ENCODE data around the gene NFKBIZ. TPM values are rescaled to one million over a fixed set of nuclear protein-coding genes. Genes with fewer than 3 reads are reported as not detected.

NFKBIZ gene
- total RNA-seq, 1 experiment from 2014 or later = 15.1 TPM

- CTCF ChIA-PET = interaction anchor here (1.0 kb wide), 1 partner anchor 362 kb away, joined by 6 read pairs; no protein-coding TSS in a partner anchor
- ATAC-seq (no peak), DNase-seq (ENCODE audit: low spot score) (no peak)
- Mint-ChIP-seq H3K36me3 (no peaks in the 10 kb centered on the region), H3K27me3 (ENCODE audit: low read depth) (no peaks in the 10 kb centered on the region), H3K9me3 (no peaks in the 10 kb centered on the region), H3K4me3 (no peak overlapping the region), H3K27ac (no peak overlapping the region), H3K4me1 (peaks cover 4% of the 10 kb centered on the region)
- POLR2A ChIA-PET = interaction anchor here (1.2 kb wide), 1 partner anchor 18 kb away, joined by 3 read pairs; no protein-coding TSS in a partner anchor
- TF ChIP-seq CREM (CRISPR knock-in tag; IDR thresholded peaks at IDR 0.05) (no peak), ARID4B (CRISPR knock-in tag; IDR thresholded peaks at IDR 0.05; ENCODE audit: borderline replicate concordance) (no peak), GRHL2 (CRISPR knock-in tag; IDR thresholded peaks at IDR 0.05; ENCODE audit: insufficient replicate concordance, severe bottlenecking) (no peak), USF2 (CRISPR knock-in tag; IDR thresholded peaks at IDR 0.05) (no peak), MLX (CRISPR knock-in tag; IDR thresholded peaks at IDR 0.05) (no peak), NFE2L1 (CRISPR knock-in tag; IDR thresholded peaks at IDR 0.05) (no peak), ZNF138 (CRISPR knock-in tag; conservative IDR thresholded peaks at IDR 0.05) (no peak), ZNF532 (CRISPR knock-in tag; IDR thresholded peaks at IDR 0.05; ENCODE audit: borderline replicate concordance) (no peak), CDX4 (CRISPR knock-in tag; IDR thresholded peaks at IDR 0.05; ENCODE audit: borderline replicate concordance) (no peak), NR2C2 (CRISPR knock-in tag; IDR thresholded peaks at IDR 0.05) (no peak), AR (CRISPR knock-in tag; IDR thresholded peaks at IDR 0.05) (no peak), MYBL2 (CRISPR knock-in tag; IDR thresholded peaks at IDR 0.05) (no peak), ZNF425 (CRISPR knock-in tag; conservative IDR thresholded peaks at IDR 0.05) (no peak), AFF4 (CRISPR knock-in tag; IDR thresholded peaks at IDR 0.05; ENCODE audit: borderline replicate concordance) (no peak), JUN (CRISPR knock-in tag; IDR thresholded peaks at IDR 0.05) (no peak)
These were observed 18.2 kb downstream of the NFKBIZ start for GRCh38 chr3:101867511-101867910.

Measured in WTC11 (cell line).